NB4 (cell line): ENCODE results near the gene SPEM3.

ENCODE experiments used
- CTCF ChIP-seq: IDR thresholded peaks from one replicate; pipeline ENCODE4 v1.5.1; 2012; ENCODE audit warnings: low read depth, low read length
- POLR2A ChIP-seq: IDR thresholded peaks from 2 replicates; pipeline ENCODE4 v1.6.1; 2011; ENCODE audit warnings: mild to moderate bottlenecking; ENCODE audit not compliant: insufficient read length; ENCODE audit errors: extremely low read depth

- TF ChIP-seq CTCF, result no peak
- no peak for TF ChIP-seq POLR2A
Measured at GRCh38 chr17:7398612-7399011, 30.0 kb upstream of the SPEM3 start.
